ENCODE results near the gene DAZAP2.

- TF ChIP-seq MYC (CRISPR knock-in tag; IDR thresholded peaks at IDR 0.05; ENCODE audit: borderline replicate concordance) (no peak), EED (CRISPR knock-in tag; IDR thresholded peaks at IDR 0.05) (no peak), SMAD1 (CRISPR knock-in tag; IDR thresholded peaks at IDR 0.05; ENCODE audit: borderline replicate concordance, low read depth) (no peak), PRPF4 (IDR thresholded peaks at IDR 0.05; ENCODE audit: low read depth, low read length, poor library complexity, severe bottlenecking) (no peak), CEBPZ (IDR thresholded peaks at IDR 0.05; ENCODE audit: low read length) (no peak), CTCF (CRISPR knock-in tag; IDR thresholded peaks at IDR 0.05) (no peak), IKZF4 (CRISPR knock-in tag; IDR thresholded peaks at IDR 0.05; ENCODE audit: borderline replicate concordance, low read depth, not compliant biosample characterization) (no peak), ESRRA (CRISPR knock-in tag; IDR thresholded peaks at IDR 0.05; ENCODE audit: low read depth) (no peak), NCOA1 (CRISPR knock-in tag; IDR thresholded peaks at IDR 0.05) (no peak)
Observed at GRCh38 chr12:51234530-51234929, 4.1 kb upstream of the DAZAP2 start.

All from HepG2 (cell line).